ENCODE measurements around the gene SERTAD1. TPM values are rescaled to one million over a fixed set of nuclear protein-coding genes. Genes with fewer than 3 reads are reported as not detected.
A peak's percentile ranks its signal among the peaks of the same experiment; 100 is the strongest.

Gene SERTAD1
- total and polyA plus RNA-seq, 2 of the 8 experiments (the other 6 are each of a cell fraction or from before 2014, with no cell fraction given): 5.4 to 6.6 TPM

GRCh38 chr19:40390084-40390742 lies 35.6 kb downstream of the SERTAD1 start, which contains the start of gene HIPK4:
HIPK4 (minus strand) TSS chr19:40390181; CDS start chr19:40389902, 279 bp downstream.
- ChIA-PET CTCF (ENCODE audit: partially characterized antibody) (interaction anchor here (0.6 to 1.4 kb wide), 3 partner anchors 11 to 31 kb away, joined by 3 to 4 read pairs (median 3); no protein-coding TSS in a partner anchor), POLR2A (ENCODE audit: partially characterized antibody) (interaction anchor here (0.9 to 2.0 kb wide), 6 partner anchors 9 to 36 kb away, joined by 3 to 6 read pairs (median 3); partner anchors contain the start of gene SERTAD1)
- WGBS, 2 experiments (ENCODE audit: extremely low coverage in 1 of 2, insufficient coverage in 1 of 2, insufficient read length in 1 of 2, insufficient replicate concordance in 2 of 2, low coverage in 1 of 2, low lambda C conversion rate in 2 of 2, missing lambda C conversion rate in 1 of 2): 78% methylated on average over 10 of the region's 10 CpGs; no CpG with 5 or more reads in 1 of the 2 experiments
- TF ChIP-seq KDM1A (IDR thresholded peaks at IDR 0.05; ENCODE audit: borderline replicate concordance, low read length) (peak; percentile 85; the same call in 1 of the 2 replicates), ASH2L (IDR thresholded peaks at IDR 0.05; ENCODE audit: low read length) (peak; percentile 32), CTBP2 (IDR thresholded peaks at IDR 0.05; ENCODE audit: borderline replicate concordance, insufficient read depth, insufficient read length, low read length) (no peak), RXRA (IDR thresholded peaks at IDR 0.05; ENCODE audit: insufficient read depth, low read depth, low read length) (no peak), TAF1 (IDR thresholded peaks at IDR 0.05; ENCODE audit: low read depth, low read length) (no peak)
- H2BK20ac ChIP-seq (ENCODE audit: low read length): no peak within 1 kb of the TSS
- no peak within 1 kb of the TSS for H3K4me2 ChIP-seq (ENCODE audit: insufficient read depth in 1 of 2, low read depth in 2 of 2, low read length in 2 of 2)
- H2AK5ac ChIP-seq (ENCODE audit: low read depth, low read length): no peak within 1 kb of the TSS
- no peak within 1 kb of the TSS for H3K18ac ChIP-seq (ENCODE audit: extremely low read depth, low read length)
- H3K27ac ChIP-seq (ENCODE audit: low read depth, low read length): no peak within 1 kb of the TSS
- H3K36me3 ChIP-seq (ENCODE audit: control insufficient read depth in 2 of 4, insufficient read depth in 4 of 4, low read length in 3 of 4): no peaks in the 10 kb centered on the region
- no peak within 1 kb of the TSS for H3K9ac ChIP-seq (replicated peaks in 1 of 4; ENCODE audit: extremely low read depth in 1 of 4, low read depth in 3 of 4, low read length in 3 of 4)
- peaks cover 0 to 4% (median 3%) of the 10 kb centered on the region in 4 experiments; a peak in 3 of 7 replicates for H3K4me1 ChIP-seq (replicated peaks in 1 of 4; ENCODE audit: control insufficient read depth in 3 of 4, insufficient read depth in 4 of 4, low read length in 3 of 4)
- no peak within 1 kb of the TSS for H3K23ac ChIP-seq (ENCODE audit: insufficient read length)
- FAIRE-seq: no peak
- H2BK120ac ChIP-seq (replicated peaks; ENCODE audit: low read depth, low read length): no peak within 1 kb of the TSS
- no peak within 1 kb of the TSS for H4K8ac ChIP-seq (ENCODE audit: extremely low read depth, insufficient read depth, low read length)
- no peak within 1 kb of the TSS for H3K14ac ChIP-seq (ENCODE audit: insufficient read length)
- no peaks in the 10 kb centered on the region for H3K9me3 ChIP-seq (ENCODE audit: insufficient read depth in 2 of 2, low read depth in 1 of 2, low read length in 1 of 2)
- H3K4ac ChIP-seq (replicated peaks; ENCODE audit: insufficient read length, low read depth, low read length): no peak within 1 kb of the TSS
- no peak within 1 kb of the TSS for H4K5ac ChIP-seq (ENCODE audit: insufficient read length, low read depth, low read length)
- no peaks in the 10 kb centered on the region for H4K20me1 ChIP-seq (replicated peaks in 1 of 2; ENCODE audit: control insufficient read depth in 1 of 2, insufficient read depth in 2 of 2, low read length in 2 of 2)
- no peak within 1 kb of the TSS for H4K91ac ChIP-seq (replicated peaks; ENCODE audit: insufficient read length, low read length)
- H3K79me1 ChIP-seq (ENCODE audit: low read depth, low read length): no peaks in the 10 kb centered on the region
- no peak within 1 kb of the TSS for H2AFZ ChIP-seq (ENCODE audit: low read length)
- DNase-seq (ENCODE audit: low read depth in 1 of 2, low spot score in 2 of 2): peak in 1 of 2 experiments; percentile 51
- no peak within 1 kb of the TSS for H2BK5ac ChIP-seq (ENCODE audit: low read depth, low read length)
- H3K23me2 ChIP-seq (ENCODE audit: low read depth, low read length): no peaks in the 10 kb centered on the region
- H3K4me3 ChIP-seq (ENCODE audit: extremely low read depth in 1 of 4, insufficient read depth in 2 of 4, low read depth in 3 of 4, low read length in 4 of 4): no peak within 1 kb of the TSS
- H3K79me2 ChIP-seq (ENCODE audit: control insufficient read depth in 1 of 2, insufficient read depth in 2 of 2, low read length in 2 of 2): no peaks in the 10 kb centered on the region
- H2BK12ac ChIP-seq (ENCODE audit: low read depth, low read length): no peak within 1 kb of the TSS
- no peaks in the 10 kb centered on the region for H3K27me3 ChIP-seq (replicated peaks in 1 of 4; ENCODE audit: control insufficient read depth in 3 of 4, extremely low read depth in 1 of 4, insufficient read depth in 3 of 4, low read length in 3 of 4)
- H2BK15ac ChIP-seq (ENCODE audit: low read length): no peak within 1 kb of the TSS
- H3K56ac ChIP-seq (replicated peaks; ENCODE audit: insufficient read length, low read depth, low read length): no peak within 1 kb of the TSS
